D341Med (cell line): ENCODE data around the gene UPF1.

Experiments used
- DNase-seq: peaks from one replicate; pipeline ENCODE4 v3.0.0; 2012; ENCODE audit warnings: low spot score

Gene UPF1

DNA sequence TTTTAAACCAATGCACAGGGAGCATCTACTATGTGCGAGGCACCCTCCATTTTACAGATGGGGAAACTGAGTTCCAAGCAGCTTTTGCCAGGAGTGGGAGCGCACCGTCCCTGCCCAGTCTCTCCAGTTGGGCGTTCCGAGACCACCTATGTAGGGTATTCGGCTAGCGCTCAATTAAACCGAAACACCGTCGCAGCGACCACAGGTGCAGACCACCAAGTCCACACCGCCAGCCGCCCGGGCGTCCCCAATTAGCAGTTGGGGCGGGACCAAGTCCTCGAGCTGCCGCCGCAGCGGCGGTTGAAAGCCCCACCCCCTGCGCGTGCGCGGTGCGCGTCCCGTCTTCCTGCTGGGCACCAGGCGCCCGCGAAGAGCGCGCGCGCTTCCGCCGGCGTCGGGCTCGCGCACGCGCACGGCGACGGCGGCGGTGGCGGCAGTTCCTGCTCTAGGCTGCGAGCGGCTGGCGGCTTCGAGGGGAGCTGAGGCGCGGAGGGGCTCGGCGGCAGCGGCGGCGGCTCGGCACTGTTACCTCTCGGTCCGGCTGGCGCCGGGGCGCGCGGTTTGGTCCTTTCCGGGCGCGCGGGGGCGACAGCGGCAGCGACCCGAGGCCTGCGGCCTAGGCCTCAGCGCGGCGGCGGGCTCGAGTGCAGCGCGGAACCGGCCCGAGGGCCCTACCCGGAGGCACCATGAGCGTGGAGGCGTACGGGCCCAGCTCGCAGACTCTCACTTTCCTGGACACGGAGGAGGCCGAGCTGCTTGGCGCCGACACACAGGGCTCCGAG lies at the start of gene UPF1:
TSS of gene UPF1 (plus strand) at position 436 of the 782 bp plus-strand sequence. CDS start at position 687, 251 bp downstream.
- DNase-seq = peak; percentile 99

DNA sequence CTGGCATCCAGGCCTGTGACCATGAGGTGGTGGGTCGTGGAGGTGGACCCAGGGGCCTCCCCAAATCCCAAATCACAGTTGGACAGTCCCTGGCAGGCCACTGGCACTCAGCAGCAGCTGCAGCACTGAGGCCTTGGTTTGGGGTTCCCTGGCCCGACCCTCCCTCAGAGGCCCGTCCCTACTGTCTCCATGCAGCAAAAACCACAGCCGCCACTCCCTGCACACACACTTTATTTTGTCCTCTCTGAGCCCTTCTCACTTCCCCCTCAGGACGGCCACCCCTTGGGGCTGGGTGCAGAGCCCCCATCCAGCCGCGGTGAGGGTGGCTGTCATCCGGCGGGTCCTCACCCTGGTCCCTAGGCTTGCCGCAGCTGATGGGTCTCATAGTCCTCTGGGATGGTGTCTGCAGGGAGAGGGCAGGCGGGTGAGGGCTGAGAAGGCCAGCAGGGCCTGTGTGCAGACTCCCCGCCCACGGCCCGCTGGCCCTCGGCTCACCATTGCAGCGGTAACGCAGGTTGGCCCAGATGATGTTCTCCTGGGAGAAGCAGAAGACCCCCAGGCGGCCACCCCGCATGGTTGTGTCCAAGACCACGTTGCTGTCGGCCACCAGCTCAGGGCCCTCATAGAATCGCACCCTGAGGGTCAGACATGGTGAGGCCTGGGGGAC lies 49.1 kb upstream of the UPF1 start:
- DNase-seq = no peak

DNA sequence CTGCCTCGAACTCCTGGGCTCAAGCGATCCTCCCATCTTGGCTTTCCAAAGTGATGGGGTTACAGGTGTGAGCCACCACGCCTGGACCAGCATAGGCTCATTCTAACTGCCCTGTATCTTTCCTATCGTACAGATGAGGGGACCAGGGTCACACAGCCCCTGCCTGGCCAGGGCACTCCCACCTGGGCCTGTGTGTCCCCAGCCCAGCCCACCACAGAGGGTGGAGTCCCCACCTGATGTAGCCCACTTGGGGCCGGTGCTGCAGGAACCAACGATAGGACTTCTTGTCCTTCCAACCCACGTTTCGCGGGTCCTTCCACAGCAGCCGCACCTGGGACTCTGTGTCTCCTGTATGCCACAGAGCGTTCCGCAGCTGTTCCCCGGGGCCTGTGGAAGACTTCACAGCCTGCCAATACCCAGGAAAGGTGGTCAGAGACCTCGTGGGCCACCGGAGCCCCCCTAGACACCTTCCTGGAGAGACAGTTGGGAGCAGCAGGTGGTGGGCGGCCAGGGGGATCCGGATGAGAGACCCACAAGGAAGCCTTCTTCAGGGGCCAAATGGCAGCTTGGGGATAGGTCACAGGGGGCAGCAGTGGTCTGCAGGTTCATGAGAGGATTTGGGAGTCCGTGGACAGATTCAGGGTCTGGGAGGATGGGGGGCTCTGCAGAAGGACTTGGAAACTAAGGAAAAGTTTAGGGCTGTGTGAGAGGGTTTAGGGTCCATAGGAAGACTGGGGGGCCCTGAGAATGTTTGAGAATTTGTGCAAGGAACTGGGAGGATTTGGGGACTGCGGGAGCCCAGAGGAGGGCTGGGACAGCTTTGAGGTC lies 47.6 kb upstream of the UPF1 start:
- DNase-seq = no peak

GRCh38 chr19:18784786-18785120 lies 47.0 kb upstream of the UPF1 start:
- DNase-seq = no peak

DNA sequence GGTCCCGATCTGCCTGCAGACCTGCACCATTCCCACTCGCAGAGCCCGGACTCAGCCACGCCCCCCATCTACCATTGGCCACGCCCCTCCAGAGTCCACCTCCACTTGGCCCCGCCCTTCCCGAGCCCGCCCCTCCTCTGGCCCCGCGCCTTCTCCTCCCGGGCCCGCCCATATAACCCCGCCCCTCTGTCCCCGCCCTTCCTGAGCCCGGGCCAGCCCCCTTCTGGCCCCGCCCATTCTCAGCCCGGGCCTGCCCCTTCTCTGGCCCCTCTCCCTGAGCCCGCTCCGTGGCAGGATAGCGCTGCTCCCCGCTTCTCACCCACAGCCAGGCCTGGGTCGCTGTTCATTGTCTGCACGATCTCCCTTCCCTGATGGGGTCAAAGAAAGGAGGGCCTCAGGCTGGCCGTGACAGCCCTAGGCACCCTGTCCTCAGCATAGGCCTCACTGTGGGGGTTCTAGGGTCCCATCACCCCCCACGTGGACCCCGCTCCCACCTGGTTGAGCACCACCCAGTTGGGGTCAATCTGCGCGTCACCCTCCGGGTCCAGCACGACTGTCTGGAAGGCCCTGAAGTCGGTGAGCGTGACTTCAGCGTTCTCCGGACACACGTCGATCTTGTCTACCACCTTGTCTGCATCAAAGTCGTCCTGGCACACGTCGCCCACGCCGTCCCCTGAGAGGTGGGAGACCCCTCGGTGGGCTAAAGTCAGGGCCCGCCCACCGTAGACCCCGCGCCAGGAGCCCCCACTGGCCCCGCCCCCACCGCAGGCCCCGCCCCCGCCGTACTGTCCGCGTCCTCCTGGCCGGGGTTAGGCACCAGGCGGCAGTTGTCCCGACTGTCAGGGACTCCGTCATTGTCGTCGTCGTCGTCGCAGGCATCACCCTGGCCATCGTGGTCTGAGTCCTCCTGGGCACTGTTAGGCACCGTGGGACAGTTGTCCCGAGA lies 46.3 kb upstream of the UPF1 start:
- DNase-seq = peak; percentile 99

- no peak for DNase-seq
Measured at GRCh38 chr19:18788529-18789421, 43.0 kb upstream of the UPF1 start.

GRCh38 chr19:18789422-18789869 lies 42.3 kb upstream of the UPF1 start:
- DNase-seq = no peak

DNA sequence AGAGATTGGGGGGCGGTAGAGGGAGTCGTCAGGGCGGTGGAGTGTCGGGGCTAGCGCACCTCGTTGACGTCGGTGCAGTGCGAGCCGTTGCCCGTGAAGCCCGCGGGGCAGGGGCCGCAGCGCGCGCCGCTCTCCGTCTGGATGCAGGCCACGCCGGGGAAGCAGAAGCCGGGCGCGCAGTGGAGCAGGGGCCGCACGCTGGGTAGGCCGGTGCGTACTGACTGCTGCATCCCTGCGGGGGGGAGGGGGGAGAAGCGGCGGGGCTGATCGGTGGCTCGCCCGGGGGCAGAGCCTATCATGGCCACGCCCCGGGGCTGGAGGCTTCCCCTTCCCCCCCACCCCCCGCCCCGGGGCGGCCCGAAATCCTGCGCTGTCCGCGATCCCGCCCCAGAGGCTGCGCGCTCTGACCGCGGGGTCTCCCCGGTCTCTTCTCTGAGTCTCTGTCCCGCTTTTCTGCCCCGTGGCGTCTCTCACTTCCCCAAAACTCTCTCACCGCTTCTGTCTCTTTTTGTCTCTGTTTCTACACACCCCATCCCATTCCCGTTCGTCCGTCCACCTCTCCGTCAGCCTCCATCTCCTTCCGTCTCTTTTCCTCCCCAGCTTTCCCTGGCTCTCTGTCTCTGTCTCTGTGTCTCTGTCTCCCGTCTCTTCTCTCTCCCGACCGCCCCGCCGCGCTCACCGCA lies 41.7 kb upstream of the UPF1 start:
- DNase-seq = peak; percentile 80

DNA sequence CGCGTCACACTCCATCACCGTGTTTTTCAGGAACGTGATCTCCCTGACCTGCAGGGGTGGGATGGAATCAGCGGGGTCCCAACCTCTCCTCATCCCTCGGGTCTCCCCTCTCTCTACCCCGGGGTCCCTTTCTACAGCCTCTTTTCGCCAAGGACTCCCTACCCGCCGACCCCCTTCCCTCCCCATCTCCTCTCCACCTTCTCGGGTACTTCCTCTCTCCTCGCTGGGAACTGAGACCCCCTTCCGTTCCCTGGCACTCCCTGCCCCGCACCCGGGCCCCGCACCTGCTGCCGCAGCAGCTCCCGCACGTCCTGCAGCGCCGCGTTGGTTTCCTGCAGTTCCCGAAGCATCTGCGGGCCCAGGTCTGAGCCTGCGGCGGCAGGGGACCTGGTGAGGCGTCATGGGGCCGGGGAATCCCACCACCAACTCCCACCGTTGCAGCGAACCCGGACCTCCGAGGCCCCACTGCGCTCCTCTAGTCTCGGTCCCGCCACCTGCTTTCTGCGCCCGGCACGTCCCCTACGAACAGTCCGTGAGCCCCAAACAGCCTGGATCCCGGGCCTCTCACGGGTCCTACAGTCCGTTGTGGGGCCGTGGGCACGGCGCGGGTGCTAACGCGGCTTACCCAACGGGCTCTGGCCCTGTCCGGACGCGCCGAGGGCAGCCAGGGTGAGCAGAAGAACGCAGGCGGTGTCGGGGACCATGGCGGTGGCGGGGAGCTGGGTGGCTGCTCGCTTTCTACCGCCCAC lies 41.0 kb upstream of the UPF1 start, which contains the start of gene COMP:
TSS of gene COMP (minus strand) at position 740 of the 749 bp plus-strand sequence. CDS start at position 704, 36 bp downstream.
- DNase-seq = no peak

GRCh38 chr19:18791315-18791678 lies 40.5 kb upstream of the UPF1 start:
- DNase-seq = no peak

DNA sequence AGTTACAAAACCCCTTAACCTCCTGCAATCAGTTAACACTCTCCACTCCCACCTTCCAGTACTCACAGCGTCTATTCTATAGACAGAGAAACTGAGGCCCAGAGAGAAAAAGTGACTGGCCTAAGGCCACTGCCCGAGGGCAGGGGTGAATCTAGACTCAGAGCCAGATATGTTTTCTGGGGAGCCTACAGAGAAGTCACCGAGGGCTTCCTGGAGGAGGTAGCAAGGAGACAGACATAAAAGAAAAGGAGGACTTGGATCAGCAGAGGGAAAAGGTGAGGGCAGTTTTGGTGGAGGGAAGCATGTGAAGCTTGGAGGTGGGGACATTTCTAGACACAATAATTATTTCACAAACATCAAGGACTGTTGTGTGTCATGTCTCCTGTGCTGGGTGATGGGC lies 39.1 kb upstream of the UPF1 start:
- DNase-seq = no peak

DNA sequence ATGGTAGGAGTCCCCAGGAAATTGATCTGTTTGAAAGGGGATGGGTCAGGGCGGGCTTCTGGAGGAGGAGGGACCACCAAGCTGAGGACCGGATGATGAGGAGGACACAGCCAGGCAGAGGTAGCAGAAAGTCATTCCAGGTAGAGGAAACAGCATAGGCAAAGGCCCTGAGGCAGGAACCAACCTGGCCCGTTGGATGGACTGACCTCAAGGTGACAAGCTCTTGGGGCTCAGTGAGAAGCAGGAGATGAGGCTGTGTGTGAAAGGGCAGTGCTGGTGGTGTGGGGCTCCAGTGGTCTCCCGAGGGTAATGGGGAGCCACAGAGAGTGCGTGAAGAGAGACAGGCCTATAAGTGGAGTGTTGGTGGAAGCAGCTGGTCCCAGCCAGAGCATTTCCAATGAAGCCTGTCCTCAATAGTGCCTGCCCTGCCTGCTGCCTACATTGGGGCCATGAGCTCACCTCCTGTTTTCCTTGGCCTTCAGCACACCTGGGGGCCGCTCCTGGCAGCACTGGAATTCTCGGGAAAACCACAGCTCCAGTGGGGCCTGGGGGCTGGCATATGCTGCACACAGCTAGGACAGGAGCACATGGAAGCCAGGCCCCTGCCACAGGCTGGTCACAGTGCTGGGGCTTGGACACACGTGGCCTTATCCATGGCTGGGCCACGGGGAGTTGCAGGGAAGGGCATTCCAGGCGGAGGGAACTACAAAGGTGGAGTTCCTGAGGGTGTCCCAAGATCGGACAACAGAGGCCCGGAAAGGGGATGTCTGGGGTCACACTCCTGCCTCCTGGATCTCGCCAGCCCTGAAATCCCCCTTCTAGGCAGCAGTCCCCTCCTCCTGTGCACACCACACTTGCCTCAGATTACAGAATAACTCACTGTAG lies 38.4 kb upstream of the UPF1 start:
- no peak for DNase-seq

- DNase-seq = no peak
Measured at GRCh38 chr19:18794029-18794313, 37.8 kb upstream of the UPF1 start.

DNA sequence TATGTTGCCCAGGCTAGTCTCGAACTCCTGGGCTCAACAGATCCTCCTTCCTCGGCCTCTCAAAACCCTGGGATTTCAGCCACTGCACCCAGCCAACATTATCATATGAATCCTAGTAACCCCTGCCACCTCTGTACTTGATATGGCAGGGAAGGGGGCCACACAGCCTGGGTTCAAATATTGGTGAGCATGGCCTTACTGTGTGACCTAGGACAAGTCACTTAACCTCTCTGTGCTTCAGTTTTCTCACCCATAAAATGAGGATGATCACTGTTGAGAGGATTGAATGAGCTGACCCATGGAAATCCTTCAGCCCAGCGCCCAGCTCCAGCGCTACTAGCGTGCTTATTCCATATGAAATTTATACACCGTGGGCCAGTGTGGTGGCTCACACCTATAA lies 37.1 kb upstream of the UPF1 start:
- no peak for DNase-seq

DNA sequence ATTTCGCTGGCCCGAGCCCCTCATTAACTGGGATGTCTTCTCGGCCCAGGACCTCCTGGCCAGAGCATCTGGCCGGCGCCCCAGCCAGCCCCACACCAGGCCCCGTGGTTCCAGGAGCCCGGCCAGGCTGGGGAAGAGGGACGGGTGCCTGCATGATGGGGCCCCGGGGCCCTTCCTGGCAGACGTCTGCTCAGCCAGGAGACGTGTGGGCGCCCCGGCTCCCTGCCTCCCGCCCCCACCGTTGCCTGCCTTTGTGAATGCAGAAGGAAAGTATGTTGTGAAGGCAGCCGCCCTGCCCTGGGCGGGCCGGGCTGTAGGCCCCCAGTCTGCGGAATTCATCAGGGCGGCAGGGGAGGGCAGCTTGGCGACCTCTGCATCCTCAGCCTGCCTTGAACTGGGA lies 36.2 kb upstream of the UPF1 start:
- DNase-seq = no peak

GRCh38 chr19:18796239-18796638 lies 35.5 kb upstream of the UPF1 start:
- no peak for DNase-seq

DNA sequence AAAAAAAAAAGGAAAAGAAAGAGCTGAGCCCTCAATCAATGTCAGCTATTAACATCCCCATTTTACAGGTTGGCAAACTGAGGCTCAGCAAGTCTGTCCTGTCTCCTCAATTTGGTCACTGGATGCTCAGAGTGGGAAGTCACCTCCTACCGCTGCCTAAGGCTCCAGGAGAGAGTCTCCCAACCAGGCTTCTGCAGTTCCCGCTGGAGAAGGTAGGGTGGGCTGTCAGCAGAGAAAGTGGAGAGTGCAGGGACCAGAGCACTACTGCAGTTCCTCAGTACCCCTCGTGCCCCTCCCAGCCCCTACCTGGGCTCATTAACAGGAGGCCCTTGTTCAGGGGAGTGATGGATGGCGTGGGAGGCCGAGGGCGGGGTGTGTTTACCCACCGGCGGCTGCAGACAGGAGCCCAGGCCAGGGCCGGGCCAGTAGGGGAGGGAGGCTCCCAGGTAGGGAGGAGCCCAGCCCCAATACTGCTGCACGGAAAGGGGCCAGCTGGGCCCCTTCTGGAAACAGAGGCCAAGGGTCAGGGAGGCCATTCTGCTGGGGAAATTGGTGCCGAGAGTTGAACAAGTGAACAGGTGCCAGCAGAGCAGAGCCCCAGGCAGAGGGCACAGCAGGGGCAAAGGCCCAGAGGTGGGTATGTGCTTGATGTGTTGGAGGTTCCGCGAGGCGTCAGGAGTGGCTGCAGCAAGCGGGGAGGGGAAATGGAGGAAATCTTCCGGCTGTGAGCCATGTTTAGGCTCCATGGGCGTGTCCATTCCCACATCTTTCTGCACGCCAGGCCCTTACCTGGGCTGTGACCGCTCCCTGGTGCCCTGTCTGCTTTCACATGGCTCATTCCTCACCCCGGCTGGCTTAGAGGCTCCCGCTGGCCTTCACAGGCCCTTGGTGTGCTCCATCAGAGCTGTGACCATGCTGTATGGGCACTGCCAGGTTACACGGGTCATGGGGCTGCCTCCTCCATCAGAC lies 33.1 kb upstream of the UPF1 start:
- no peak for DNase-seq
